ENCODE measurements around the gene MMP15.

Gene MMP15

DNA sequence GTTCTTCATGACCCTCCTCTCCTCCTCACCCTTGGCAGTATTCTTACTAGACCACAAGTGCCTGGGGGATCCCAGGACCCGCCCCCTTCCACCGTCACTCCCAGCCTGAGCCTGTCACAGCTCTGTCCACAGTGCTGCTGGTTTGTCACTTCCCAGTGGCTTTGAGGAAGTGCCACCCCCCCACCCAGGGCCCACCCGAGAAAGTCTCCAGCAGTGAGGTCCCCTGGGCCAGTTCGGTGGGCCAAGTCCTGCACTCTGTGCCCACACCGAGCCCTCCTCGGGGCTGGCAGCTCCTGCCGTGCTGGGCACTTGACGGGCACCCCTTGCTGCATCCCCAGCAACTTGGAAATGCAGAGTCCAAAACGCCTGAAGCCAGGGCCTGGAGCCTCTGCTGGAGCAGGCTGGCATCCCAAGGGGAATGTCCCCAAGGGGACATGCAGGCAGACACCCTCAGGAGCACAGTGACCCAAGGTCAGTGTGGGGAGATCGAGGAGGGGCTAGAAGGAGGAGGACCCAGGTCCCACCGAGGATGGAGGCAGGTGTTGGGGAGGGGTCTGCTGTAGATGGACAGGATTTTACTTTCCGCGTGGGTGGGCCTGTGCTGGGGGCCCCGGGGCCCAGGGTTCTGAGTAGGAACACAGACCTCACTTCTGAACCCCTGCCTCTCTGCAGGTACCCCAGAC is 15.5 kb downstream of the MMP15 start:
- no peak overlapping the region for H3K4me3 ChIP-seq (ENCODE audit: low read depth, low read length)
- no peak for TF ChIP-seq CTCF (IDR thresholded peaks at IDR 0.05; ENCODE audit: control insufficient read depth, extremely low read depth, insufficient read depth)
- no peak for DNase-seq (ENCODE audit: low read depth)

DNA sequence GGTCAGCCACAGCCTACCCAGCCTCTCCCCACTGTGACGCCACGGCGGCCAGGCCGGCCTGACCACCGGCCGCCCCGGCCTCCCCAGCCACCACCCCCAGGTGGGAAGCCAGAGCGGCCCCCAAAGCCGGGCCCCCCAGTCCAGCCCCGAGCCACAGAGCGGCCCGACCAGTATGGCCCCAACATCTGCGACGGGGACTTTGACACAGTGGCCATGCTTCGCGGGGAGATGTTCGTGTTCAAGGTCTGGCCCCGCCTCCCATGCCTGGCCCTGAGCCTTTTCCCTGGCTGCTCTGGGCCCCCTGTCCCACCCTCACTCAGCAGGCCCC is 16.0 kb downstream of the MMP15 start:
- DNase-seq (ENCODE audit: low read depth), result no peak
- no peak overlapping the region for H3K4me3 ChIP-seq (ENCODE audit: low read depth, low read length)

DNA sequence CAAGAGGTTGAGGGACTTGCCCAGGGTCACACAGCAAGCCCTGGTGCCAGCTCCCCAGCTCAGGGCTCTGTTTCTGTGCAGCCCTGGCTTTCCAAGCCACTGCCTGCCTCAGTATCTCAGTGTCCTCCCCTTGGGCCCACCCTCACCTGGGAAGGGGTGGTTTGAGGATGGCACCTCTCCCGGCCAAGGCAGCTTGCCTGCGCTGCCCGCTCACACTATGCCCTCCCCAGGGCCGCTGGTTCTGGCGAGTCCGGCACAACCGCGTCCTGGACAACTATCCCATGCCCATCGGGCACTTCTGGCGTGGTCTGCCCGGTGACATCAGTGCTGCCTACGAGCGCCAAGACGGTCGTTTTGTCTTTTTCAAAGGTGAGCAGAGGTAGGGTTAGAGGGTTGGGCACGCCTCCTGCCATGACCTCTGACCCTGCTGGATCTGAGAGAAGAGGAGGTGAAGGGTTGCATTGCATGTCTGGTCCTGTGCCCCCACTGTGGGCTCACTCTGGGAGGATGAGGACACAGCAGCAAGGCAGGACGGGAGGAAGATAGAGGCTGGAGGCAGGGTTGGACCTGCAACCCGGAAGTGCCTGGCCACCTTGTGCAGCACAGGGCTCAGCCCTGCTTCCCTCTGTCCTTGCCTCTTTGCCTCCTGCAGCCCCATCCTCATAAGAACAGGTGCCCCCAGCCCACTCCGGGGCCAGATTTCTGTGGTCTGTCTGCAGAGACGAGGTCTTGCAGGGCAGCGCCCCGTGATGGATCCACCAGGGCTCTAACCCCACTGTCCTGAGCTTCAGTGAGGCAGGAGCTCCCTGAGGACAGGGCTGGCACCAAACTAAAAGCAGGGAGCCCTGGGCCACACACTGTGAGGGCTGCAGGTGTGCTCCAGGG is 16.7 kb downstream of the MMP15 start:
- no peak for DNase-seq (ENCODE audit: low read depth)
- no peak overlapping the region for H3K4me3 ChIP-seq (ENCODE audit: low read depth, low read length)
- TF ChIP-seq CTCF (IDR thresholded peaks at IDR 0.05; ENCODE audit: control insufficient read depth, extremely low read depth, insufficient read depth), result no peak

More for the DNA sequence above, 16.0 kb downstream of the MMP15 start:
- TF ChIP-seq CTCF (IDR thresholded peaks at IDR 0.05; ENCODE audit: control insufficient read depth, extremely low read depth, insufficient read depth), result no peak

DNA sequence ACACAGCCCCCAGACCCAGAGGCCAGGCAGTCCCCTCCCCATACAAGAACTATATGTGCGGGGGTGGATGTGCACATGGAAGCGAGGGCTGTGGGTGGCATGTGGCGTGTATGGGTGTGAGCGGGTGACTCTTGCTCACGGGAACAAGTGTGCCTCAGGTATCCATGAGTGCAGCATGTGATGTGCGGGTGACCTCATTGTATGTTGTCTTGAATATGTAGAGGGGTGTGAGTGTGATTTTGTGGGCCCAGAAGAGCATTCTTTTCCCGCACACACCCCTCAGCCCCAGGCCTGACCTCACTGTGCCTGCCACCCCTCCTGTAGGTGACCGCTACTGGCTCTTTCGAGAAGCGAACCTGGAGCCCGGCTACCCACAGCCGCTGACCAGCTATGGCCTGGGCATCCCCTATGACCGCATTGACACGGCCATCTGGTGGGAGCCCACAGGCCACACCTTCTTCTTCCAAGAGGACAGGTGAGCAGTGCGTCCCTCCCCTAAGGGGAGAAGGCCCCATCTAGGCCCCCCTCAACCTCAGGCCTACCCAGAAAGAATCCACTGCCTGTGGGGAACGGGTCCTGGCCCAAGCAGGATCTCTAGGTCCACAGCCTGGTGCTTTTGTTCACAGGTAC is 17.4 kb downstream of the MMP15 start:
- DNase-seq (ENCODE audit: low read depth), result no peak
- no peak for TF ChIP-seq CTCF (IDR thresholded peaks at IDR 0.05; ENCODE audit: control insufficient read depth, extremely low read depth, insufficient read depth)
- no peak overlapping the region for H3K4me3 ChIP-seq (ENCODE audit: low read depth, low read length)

DNA sequence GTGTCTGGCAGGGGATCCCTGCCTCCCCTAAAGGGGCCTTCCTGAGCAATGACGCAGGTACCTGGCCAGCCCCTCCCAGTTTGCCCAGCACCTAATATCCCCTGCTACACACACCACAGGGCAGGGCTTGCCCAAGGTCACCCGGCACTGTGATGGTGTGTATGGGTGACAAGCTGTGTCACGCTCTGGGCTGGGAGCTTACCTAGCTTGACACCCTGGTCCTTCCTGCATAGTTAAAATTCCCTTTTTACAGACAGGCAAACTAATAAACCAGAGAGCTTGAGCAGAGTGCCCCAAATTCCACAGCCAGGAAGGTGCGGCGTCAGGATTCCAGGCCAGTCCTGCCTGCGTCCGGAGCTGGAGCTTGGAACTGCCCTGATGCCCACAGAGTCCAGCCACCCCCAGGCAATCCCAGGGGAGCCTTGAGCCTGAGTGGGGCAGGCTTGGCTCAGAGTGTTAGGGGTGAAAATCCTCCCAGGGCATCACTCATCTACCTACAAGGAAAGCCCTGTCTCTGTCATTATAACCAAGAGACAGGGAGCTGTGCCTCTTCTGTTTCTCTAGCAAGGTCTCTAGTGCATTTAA is 18.1 kb downstream of the MMP15 start:
- no peak for TF ChIP-seq CTCF (IDR thresholded peaks at IDR 0.05; ENCODE audit: control insufficient read depth, extremely low read depth, insufficient read depth)
- H3K4me3 ChIP-seq (ENCODE audit: low read depth, low read length), result no peak overlapping the region
- no peak for DNase-seq (ENCODE audit: low read depth)

- no peak for DNase-seq (ENCODE audit: low read depth)
- H3K4me3 ChIP-seq (ENCODE audit: low read depth, low read length), result no peak overlapping the region
- no peak for TF ChIP-seq CTCF (IDR thresholded peaks at IDR 0.05; ENCODE audit: control insufficient read depth, extremely low read depth, insufficient read depth)
These were observed 18.9 kb downstream of the MMP15 start for GRCh38 chr16:58044266-58045019.
